Measurements from ENCODE around the gene SLC25A39. TPM values are rescaled to one million over a fixed set of nuclear protein-coding genes. Genes with fewer than 3 reads are reported as not detected.

Gene SLC25A39
- total and polyA plus RNA-seq, 9 of the 15 experiments (the other 6 are each of a cell fraction or from before 2014, with no cell fraction given), result 4.8 to 267 (median 140) TPM

DNA sequence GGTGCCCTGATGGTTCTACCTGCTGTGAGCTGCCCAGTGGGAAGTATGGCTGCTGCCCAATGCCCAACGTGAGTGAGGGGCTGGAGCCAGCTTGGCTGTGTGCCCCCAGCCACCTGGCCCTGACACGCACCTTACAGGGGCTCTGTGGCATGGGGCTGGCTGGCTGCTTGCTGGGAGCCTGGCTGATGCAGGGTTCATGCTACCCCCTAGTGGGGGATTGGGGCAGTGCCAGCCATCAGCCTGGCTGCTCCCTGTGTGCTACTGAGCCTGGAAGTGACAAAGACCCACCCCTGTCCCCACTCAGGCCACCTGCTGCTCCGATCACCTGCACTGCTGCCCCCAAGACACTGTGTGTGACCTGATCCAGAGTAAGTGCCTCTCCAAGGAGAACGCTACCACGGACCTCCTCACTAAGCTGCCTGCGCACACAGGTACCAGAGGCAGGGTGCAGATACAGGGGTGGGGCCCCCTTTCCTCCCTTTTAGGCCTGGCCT lies 26.2 kb upstream of the SLC25A39 start (continued):
- TF ChIP-seq, protein P1, sequence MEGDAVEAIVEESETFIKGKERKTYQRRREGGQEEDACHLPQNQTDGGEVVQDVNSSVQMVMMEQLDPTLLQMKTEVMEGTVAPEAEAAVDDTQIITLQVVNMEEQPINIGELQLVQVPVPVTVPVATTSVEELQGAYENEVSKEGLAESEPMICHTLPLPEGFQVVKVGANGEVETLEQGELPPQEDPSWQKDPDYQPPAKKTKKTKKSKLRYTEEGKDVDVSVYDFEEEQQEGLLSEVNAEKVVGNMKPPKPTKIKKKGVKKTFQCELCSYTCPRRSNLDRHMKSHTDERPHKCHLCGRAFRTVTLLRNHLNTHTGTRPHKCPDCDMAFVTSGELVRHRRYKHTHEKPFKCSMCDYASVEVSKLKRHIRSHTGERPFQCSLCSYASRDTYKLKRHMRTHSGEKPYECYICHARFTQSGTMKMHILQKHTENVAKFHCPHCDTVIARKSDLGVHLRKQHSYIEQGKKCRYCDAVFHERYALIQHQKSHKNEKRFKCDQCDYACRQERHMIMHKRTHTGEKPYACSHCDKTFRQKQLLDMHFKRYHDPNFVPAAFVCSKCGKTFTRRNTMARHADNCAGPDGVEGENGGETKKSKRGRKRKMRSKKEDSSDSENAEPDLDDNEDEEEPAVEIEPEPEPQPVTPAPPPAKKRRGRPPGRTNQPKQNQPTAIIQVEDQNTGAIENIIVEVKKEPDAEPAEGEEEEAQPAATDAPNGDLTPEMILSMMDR (IDR thresholded peaks at IDR 0.05 in 2 of 3, conservative IDR thresholded peaks at IDR 0.05 in 1 of 3; ENCODE audit: insufficient read depth in 2 of 3, low read depth in 1 of 3, low read length in 3 of 3), result peak; percentile 82 to 87 (median 86)
- no peak for TF ChIP-seq ILK (tag; IDR thresholded peaks at IDR 0.05; ENCODE audit: borderline replicate concordance, low read depth)
- TF ChIP-seq RB1 (IDR thresholded peaks at IDR 0.05; ENCODE audit: low read depth), result peak; percentile 71
- TF ChIP-seq POLR2G (IDR thresholded peaks at IDR 0.05; ENCODE audit: low read depth, low read length), result no peak
- no peak for TF ChIP-seq SAFB (IDR thresholded peaks at IDR 0.05; ENCODE audit: borderline replicate concordance, low read depth, low read length)
- no peak for TF ChIP-seq ESRRB (CRISPR knock-in tag; IDR thresholded peaks at IDR 0.05; ENCODE audit: borderline replicate concordance)
- TF ChIP-seq NFIC (IDR thresholded peaks at IDR 0.05), result 0 out of 2 replicates have a peak, but pooled peaks have one; percentile 10
- TF ChIP-seq STAG1 (CRISPR knock-in tag; IDR thresholded peaks at IDR 0.05; ENCODE audit: borderline replicate concordance), result peak; percentile 83
- TF ChIP-seq, protein P2, sequence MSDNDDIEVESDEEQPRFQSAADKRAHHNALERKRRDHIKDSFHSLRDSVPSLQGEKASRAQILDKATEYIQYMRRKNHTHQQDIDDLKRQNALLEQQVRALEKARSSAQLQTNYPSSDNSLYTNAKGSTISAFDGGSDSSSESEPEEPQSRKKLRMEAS (CRISPR knock-in tag; IDR thresholded peaks at IDR 0.05), result peak; percentile 32; the same call in 1 of the 2 replicates
- TF ChIP-seq, protein P3, sequence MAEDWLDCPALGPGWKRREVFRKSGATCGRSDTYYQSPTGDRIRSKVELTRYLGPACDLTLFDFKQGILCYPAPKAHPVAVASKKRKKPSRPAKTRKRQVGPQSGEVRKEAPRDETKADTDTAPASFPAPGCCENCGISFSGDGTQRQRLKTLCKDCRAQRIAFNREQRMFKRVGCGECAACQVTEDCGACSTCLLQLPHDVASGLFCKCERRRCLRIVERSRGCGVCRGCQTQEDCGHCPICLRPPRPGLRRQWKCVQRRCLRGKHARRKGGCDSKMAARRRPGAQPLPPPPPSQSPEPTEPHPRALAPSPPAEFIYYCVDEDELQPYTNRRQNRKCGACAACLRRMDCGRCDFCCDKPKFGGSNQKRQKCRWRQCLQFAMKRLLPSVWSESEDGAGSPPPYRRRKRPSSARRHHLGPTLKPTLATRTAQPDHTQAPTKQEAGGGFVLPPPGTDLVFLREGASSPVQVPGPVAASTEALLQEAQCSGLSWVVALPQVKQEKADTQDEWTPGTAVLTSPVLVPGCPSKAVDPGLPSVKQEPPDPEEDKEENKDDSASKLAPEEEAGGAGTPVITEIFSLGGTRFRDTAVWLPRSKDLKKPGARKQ (CRISPR knock-in tag; IDR thresholded peaks at IDR 0.05), result no peak
- peak; percentile 79 for TF ChIP-seq SMC3 (conservative IDR thresholded peaks at IDR 0.05; ENCODE audit: insufficient read depth, low read depth, low read length)
- 0 out of 4 replicates have a peak, but pooled peaks of 1 of the 2 experiments have one; percentile 17 for TF ChIP-seq HDAC1 (IDR thresholded peaks at IDR 0.05)
